Measurements from ENCODE around the gene SPA17. TPM values are rescaled to one million over a fixed set of nuclear protein-coding genes. Genes with fewer than 3 reads are reported as not detected.

SPA17 gene
- total RNA-seq, 2 experiments from 2014 or later, result 2.4 to 2.9 TPM

- no peaks in the 10 kb centered on the region for H3K27me3 Mint-ChIP-seq
- no peak overlapping the region for H3K4me3 Mint-ChIP-seq
- no peak overlapping the region for H3K27ac Mint-ChIP-seq
- no peak for DNase-seq
- H3K9me3 Mint-ChIP-seq (ENCODE audit: low read depth), result no peaks in the 10 kb centered on the region
- CTCF ChIA-PET, result interaction anchor here (0.7 to 4.2 kb wide), 24 partner anchors 9 to 1079 kb away, joined by 3 to 30 read pairs (median 4); partner anchors contain the start of genes ROBO3 and SIAE
- peaks cover 2% of the 10 kb centered on the region for H3K4me1 Mint-ChIP-seq
- peak; percentile 60 for ATAC-seq
- H3K36me3 Mint-ChIP-seq, result peaks cover 1% of the 10 kb centered on the region
These were observed 29.1 kb upstream of the SPA17 start for GRCh38 chr11:124644426-124645280.

DNA sequence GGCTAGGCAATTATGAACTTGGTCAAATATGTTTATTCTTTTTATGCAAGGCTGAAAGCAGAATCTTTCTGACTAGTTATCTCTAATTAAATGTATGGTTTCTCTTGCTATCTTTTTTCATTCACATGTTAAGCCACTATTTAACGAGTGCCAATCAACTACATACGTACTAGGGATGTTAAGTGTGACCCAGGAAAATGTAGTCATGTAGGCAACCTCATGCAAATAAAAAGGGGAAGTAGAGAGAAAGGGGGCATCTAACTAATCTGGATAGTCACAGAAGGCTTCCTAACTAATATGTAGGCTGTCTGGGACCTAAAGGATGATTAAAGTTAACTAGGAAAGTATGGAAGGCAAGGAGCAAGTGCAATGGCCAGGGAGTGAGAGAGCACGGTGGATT, 27.6 kb upstream of the SPA17 start:
- peaks cover under 1% of the 10 kb centered on the region for H3K36me3 Mint-ChIP-seq
- H3K27me3 Mint-ChIP-seq, result no peaks in the 10 kb centered on the region
- H3K9me3 Mint-ChIP-seq (ENCODE audit: low read depth), result no peaks in the 10 kb centered on the region
- ATAC-seq, result no peak
- DNase-seq, result no peak
- CTCF ChIA-PET, result interaction anchor here (1.1 to 4.2 kb wide), 3 partner anchors 18 to 191 kb away, joined by 3 to 30 read pairs (median 14); no protein-coding TSS in a partner anchor
- peaks cover 2% of the 10 kb centered on the region for H3K4me1 Mint-ChIP-seq
- H3K4me3 Mint-ChIP-seq, result no peak overlapping the region
- H3K27ac Mint-ChIP-seq, result no peak overlapping the region

DNA sequence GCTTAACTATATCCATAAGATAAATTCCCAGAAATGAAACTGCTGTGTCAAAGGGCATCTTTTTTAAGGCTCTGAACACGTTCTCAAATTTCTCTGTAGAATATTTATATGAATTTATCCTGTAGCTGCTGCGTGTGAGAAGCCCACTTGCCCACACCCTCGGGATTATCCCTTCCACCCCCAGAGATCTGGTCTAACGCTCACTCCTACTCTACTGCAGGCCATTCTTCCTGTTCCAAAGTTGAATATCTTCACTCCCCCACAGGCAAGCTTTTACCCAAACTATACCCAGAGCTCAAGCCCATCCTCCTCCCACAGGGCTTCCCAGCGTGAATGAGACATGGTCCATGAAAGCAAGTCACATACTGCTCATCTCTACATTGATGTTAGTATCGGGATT, 25.1 kb upstream of the SPA17 start:
- Mint-ChIP-seq H3K4me3 (no peak overlapping the region), H3K4me1 (peaks cover 2% of the 10 kb centered on the region), H3K36me3 (no peaks in the 10 kb centered on the region), H3K27ac (no peak overlapping the region), H3K27me3 (no peaks in the 10 kb centered on the region), H3K9me3 (ENCODE audit: low read depth) (no peaks in the 10 kb centered on the region)
- CTCF ChIA-PET, result interaction anchor here (0.9 to 1.0 kb wide), 2 partner anchors 115 to 152 kb away, joined by 3 read pairs; partner anchors contain the start of gene MSANTD2
- ATAC-seq (no peak), DNase-seq (no peak)

DNA sequence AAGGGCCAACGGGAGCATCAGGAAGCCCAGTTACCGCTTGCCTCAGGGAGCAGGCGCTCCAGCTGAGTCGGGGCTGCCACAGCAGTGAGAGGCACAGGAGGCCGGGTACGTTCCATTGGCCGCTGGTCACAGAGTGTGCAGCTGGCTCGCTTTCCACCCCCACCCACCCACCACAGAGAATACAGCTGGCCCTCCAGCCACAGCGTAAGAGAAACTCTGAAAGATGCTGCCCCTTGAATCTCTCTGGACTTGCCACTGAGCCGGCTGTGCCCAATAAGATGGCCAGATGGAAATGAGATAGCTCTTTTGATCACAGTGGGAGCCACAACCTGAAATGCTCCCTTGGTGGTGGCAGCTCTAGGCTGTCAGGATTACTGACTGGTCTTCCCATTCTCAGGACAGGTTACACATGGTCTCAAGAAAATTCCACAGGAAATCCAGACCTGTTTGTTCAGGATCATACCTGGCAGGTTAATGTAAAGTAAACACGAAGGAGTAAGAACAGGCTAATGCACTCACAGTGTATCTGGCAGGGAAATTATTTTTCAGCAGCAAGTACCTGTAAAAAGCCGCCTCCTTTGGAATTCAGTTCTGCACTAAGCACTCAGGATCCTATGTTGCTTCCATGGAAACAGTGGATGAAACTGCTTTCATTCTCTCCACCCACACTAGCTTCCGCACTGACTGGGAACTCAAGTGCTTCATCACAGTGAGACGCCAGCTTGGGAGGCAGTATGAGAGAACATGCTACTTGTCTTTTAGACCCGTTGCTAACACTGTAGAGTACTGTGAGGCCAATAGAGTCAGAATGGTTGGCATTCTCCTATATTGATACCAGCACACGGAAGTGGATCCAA, 16.7 kb upstream of the SPA17 start:
- H3K36me3 Mint-ChIP-seq, result no peaks in the 10 kb centered on the region
- no peaks in the 10 kb centered on the region for H3K4me1 Mint-ChIP-seq
- no peaks in the 10 kb centered on the region for H3K27me3 Mint-ChIP-seq
- ATAC-seq, result no peak
- no peak for DNase-seq
- CTCF ChIA-PET, result no interaction called here
- H3K9me3 Mint-ChIP-seq (ENCODE audit: low read depth), result no peaks in the 10 kb centered on the region
- H3K27ac Mint-ChIP-seq, result no peak overlapping the region
- no peak overlapping the region for H3K4me3 Mint-ChIP-seq

GRCh38 chr11:124657904-124658303, 15.8 kb upstream of the SPA17 start:
- DNase-seq, result no peak
- no peak for ATAC-seq
- no peaks in the 10 kb centered on the region for H3K4me1 Mint-ChIP-seq
- no peaks in the 10 kb centered on the region for H3K27me3 Mint-ChIP-seq
- no peaks in the 10 kb centered on the region for H3K9me3 Mint-ChIP-seq (ENCODE audit: low read depth)
- no peak overlapping the region for H3K4me3 Mint-ChIP-seq
- CTCF ChIA-PET, result no interaction called here
- H3K36me3 Mint-ChIP-seq, result no peaks in the 10 kb centered on the region
- no peak overlapping the region for H3K27ac Mint-ChIP-seq

DNA sequence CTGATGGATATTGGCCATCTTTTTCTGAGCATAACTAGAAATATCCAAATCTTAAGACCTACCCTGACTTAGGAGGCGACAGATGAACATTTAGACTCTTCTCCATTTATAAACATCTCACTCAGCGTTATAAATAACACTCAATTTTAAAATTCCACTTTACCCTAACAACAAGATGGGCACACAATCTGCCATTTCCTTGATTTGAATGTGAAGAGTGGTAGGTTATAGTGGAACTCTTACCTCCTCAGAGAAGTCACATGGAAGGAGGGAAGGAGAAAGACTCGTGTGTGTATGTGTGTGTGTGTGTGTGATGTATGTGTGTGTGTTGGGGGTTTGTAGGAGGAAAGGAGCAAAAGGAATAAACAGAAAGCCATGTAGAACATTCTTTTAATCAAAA, 15.2 kb upstream of the SPA17 start:
- no peak overlapping the region for H3K4me3 Mint-ChIP-seq
- no peak for ATAC-seq
- H3K36me3 Mint-ChIP-seq, result no peaks in the 10 kb centered on the region
- no peak overlapping the region for H3K27ac Mint-ChIP-seq
- no peaks in the 10 kb centered on the region for H3K4me1 Mint-ChIP-seq
- no peaks in the 10 kb centered on the region for H3K27me3 Mint-ChIP-seq
- CTCF ChIA-PET, result interaction anchor here (1.3 kb wide), 1 partner anchor 11 kb away, joined by 8 read pairs; no protein-coding TSS in a partner anchor
- no peaks in the 10 kb centered on the region for H3K9me3 Mint-ChIP-seq (ENCODE audit: low read depth)
- DNase-seq, result no peak

- Mint-ChIP-seq H3K27me3 (no peaks in the 10 kb centered on the region), H3K4me3 (no peak overlapping the region), H3K36me3 (no peaks in the 10 kb centered on the region), H3K27ac (no peak overlapping the region), H3K9me3 (ENCODE audit: low read depth) (no peaks in the 10 kb centered on the region), H3K4me1 (no peaks in the 10 kb centered on the region)
- DNase-seq (no peak), ATAC-seq (no peak)
- CTCF ChIA-PET, result interaction anchor here (1.3 kb wide), 1 partner anchor 11 kb away, joined by 8 read pairs; no protein-coding TSS in a partner anchor
These were observed 14.7 kb upstream of the SPA17 start for GRCh38 chr11:124658986-124659385.

DNA sequence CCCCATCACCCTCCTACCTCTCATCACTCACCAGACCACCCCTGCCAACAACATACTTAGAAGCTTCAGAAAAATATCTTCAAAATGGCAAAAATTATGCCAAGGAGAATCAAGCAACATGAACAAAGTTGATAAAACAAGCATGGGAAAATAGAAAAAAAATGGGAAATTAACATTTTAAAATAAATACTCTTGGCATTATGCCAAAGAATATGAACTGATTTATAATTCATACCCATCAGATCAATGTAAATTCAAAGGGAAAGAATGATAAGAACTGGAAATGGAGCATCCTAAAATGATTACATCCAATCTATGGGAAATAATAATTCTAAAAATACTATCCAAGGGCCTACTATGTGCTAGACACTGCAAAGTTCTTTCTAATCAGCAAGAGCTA, 12.2 kb upstream of the SPA17 start:
- Mint-ChIP-seq H3K4me1 (no peaks in the 10 kb centered on the region), H3K4me3 (no peak overlapping the region), H3K9me3 (ENCODE audit: low read depth) (no peaks in the 10 kb centered on the region), H3K36me3 (no peaks in the 10 kb centered on the region), H3K27ac (no peak overlapping the region), H3K27me3 (no peaks in the 10 kb centered on the region)
- DNase-seq (no peak), ATAC-seq (no peak)
- CTCF ChIA-PET, result interaction anchor here (0.5 to 1.8 kb wide), 4 partner anchors 8 to 169 kb away, joined by 3 to 8 read pairs (median 3); no protein-coding TSS in a partner anchor

GRCh38 chr11:124662106-124662505, 11.6 kb upstream of the SPA17 start:
- Mint-ChIP-seq H3K4me1 (no peaks in the 10 kb centered on the region), H3K9me3 (ENCODE audit: low read depth) (no peaks in the 10 kb centered on the region), H3K27me3 (no peaks in the 10 kb centered on the region), H3K4me3 (no peak overlapping the region), H3K36me3 (no peaks in the 10 kb centered on the region), H3K27ac (no peak overlapping the region)
- ATAC-seq (no peak), DNase-seq (no peak)
- CTCF ChIA-PET, result interaction anchor here (0.5 to 2.3 kb wide), 4 partner anchors 11 to 168 kb away, joined by 3 to 6 read pairs (median 3); partner anchors contain the start of genes SIAE and SPA17

DNA sequence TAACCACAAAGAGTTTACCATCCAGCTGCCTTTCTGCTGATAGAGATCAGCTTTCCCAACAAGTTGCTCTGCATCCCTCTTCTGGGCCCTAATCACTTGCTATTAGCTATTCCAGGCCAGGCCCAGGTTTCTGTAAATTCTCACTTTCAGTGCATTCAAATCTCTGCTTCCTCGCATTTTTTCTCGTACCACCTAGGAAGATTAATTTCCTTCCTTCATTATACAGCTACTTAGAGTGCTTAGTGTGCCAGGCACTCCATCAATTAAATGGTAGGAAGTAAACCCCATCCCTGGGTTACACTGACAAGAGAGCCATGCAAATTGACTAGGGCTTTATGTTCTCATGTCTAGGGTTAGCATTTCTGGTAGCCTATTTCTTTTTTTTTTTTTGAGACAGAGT, 9.8 kb upstream of the SPA17 start:
- no peak for ATAC-seq
- no peak for DNase-seq
- CTCF ChIA-PET, result interaction anchor here (2.3 to 3.3 kb wide), 3 partner anchors 10 to 173 kb away, joined by 6 to 14 read pairs (median 9); partner anchors contain the start of genes SIAE and SPA17
- Mint-ChIP-seq H3K36me3 (no peaks in the 10 kb centered on the region), H3K27me3 (no peaks in the 10 kb centered on the region), H3K4me1 (no peaks in the 10 kb centered on the region), H3K9me3 (ENCODE audit: low read depth) (no peaks in the 10 kb centered on the region), H3K27ac (no peak overlapping the region), H3K4me3 (no peak overlapping the region)

DNA sequence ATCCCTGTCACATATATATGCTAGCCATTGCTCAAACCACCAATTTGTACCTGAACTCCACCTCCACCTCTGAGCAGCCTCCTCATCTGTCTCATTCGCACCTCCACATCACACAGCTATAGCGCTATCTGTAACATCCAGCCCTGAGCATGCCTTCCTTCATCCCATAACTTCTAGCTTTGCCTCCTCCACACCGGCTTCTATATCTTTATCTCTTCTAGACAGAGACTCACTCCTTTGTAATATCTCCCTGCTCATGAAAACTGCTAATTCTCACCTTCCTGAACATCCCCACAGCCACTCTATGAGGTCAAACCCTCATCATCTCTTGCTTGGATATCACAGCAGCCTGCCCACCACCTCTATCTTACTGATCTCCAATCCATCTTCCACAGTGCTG, 6.1 kb upstream of the SPA17 start:
- Mint-ChIP-seq H3K36me3 (peaks cover 1% of the 10 kb centered on the region), H3K4me1 (peaks cover 13% of the 10 kb centered on the region), H3K27ac (no peak overlapping the region), H3K9me3 (ENCODE audit: low read depth) (no peaks in the 10 kb centered on the region), H3K27me3 (no peaks in the 10 kb centered on the region), H3K4me3 (no peak overlapping the region)
- CTCF ChIA-PET, result interaction anchor here (1.5 to 1.9 kb wide), 2 partner anchors 95 to 126 kb away, joined by 5 read pairs; no protein-coding TSS in a partner anchor
- ATAC-seq (no peak), DNase-seq (no peak)

DNA sequence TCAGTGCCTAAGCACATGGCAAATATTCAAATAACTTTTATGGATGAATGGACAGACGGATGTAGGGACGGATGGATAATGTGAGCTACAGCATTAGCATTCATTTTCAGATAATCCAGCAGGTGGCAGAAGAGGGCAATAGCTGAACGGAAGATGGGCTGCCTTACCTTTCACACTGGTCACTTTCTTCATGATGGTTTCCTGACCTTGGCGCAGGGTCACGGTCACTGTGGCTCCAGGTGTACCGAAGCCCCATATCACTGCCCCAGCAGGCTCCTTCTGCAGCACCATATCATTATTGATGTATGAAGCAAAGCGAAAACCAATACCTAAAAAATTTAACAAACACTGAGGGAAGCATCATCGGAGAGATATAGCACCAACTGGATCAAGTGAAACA, 4.5 kb upstream of the SPA17 start:
- Mint-ChIP-seq H3K27ac (no peak overlapping the region), H3K36me3 (peaks cover 1% of the 10 kb centered on the region), H3K4me3 (no peak overlapping the region), H3K4me1 (peaks cover 22% of the 10 kb centered on the region), H3K27me3 (no peaks in the 10 kb centered on the region), H3K9me3 (ENCODE audit: low read depth) (no peaks in the 10 kb centered on the region)
- CTCF ChIA-PET, result interaction anchor here (0.6 to 6.6 kb wide), 34 partner anchors 9 to 267 kb away, joined by 3 to 78 read pairs (median 5); partner anchors contain the start of genes ESAM, MSANTD2, NRGN and ROBO3
- DNase-seq (peak; percentile 56), ATAC-seq (no peak)

DNA sequence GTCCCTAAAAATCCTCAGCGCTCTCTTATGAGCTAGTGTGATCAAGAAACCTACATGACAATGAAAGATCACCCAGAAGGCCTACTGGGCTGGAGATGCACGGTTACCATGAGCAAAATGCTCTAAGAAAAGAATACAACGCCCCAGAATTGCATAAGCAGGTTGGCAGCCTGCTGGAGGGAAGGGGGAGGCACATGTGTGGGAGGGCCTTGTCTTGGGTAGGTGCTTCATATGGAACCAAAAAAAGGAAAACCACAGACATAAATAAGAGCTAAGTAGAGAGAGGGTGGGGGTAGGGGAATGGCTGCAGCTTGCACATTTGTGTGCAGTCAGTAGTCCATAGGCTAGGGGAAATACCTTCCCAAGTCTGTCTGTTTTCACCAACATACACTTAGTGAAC, 3.0 kb upstream of the SPA17 start:
- CTCF ChIA-PET, result interaction anchor here (0.9 to 6.6 kb wide), 16 partner anchors 8 to 206 kb away, joined by 3 to 78 read pairs (median 8); partner anchors contain the start of genes ESAM, MSANTD2, NRGN and ROBO3
- Mint-ChIP-seq H3K4me1 (peaks cover 35% of the 10 kb centered on the region), H3K27me3 (no peaks in the 10 kb centered on the region), H3K4me3 (no peak overlapping the region), H3K27ac (no peak overlapping the region), H3K9me3 (ENCODE audit: low read depth) (no peaks in the 10 kb centered on the region), H3K36me3 (peaks cover 1% of the 10 kb centered on the region)
- no peak for ATAC-seq
- DNase-seq, result no peak

Data from activated CD8-positive, alpha-beta memory T cell treated with anti-CD3 and anti-CD28 coated beads, Interleukin-2, amount 10 ng/mL, durations not matched to agents 7 days and 5 days (primary cell).